HG03469 (cell line): ENCODE data around the gene TYR.
"Not testable (repeated sequence)": the region's sequence is repeated elsewhere in the genome, so short reads cannot be mapped to it uniquely, and the experiment has no call there.

ENCODE experiments used
- ATAC-seq: cut with Tn5 transposase; IDR thresholded peaks from one replicate; pipeline ENCODE4 v1.9.1; 2021; ENCODE audit warnings: mild to moderate bottlenecking, moderate library complexity, moderate number of reproducible peaks; ENCODE audit not compliant: unreplicated experiment

The TYR gene

GRCh38 chr11:89267660-89268302 is 90.1 kb downstream of the TYR start:
- no peak for ATAC-seq

- not testable (repeated sequence) for ATAC-seq
These were observed 94.9 kb downstream of the TYR start for GRCh38 chr11:89272540-89273088.

GRCh38 chr11:89273220-89273619 is 95.5 kb downstream of the TYR start:
- not testable (repeated sequence) for ATAC-seq

GRCh38 chr11:89275966-89276365 is 98.3 kb downstream of the TYR start:
- no peak for ATAC-seq

- ATAC-seq: no peak
These were observed 101.5 kb downstream of the TYR start for GRCh38 chr11:89279176-89279575.

- not testable (repeated sequence) for ATAC-seq
These were observed 103.5 kb downstream of the TYR start for GRCh38 chr11:89281032-89281677.

- not testable (repeated sequence) for ATAC-seq
These were observed 108.9 kb downstream of the TYR start for GRCh38 chr11:89286601-89287000.

- not testable (repeated sequence) for ATAC-seq
These were observed 110.3 kb downstream of the TYR start for GRCh38 chr11:89288004-89288403.

GRCh38 chr11:89293965-89294679 is 116.4 kb downstream of the TYR start:
- no peak for ATAC-seq

GRCh38 chr11:89295023-89295422 is 117.3 kb downstream of the TYR start:
- ATAC-seq: not testable (repeated sequence)

GRCh38 chr11:89303029-89303428 is 125.4 kb downstream of the TYR start:
- not testable (repeated sequence) for ATAC-seq

GRCh38 chr11:89308272-89308671 is 130.6 kb downstream of the TYR start:
- ATAC-seq: not testable (repeated sequence)

GRCh38 chr11:89309321-89309985 is 131.8 kb downstream of the TYR start:
- ATAC-seq: not testable (repeated sequence)

- ATAC-seq: not testable (repeated sequence)
These were observed 132.9 kb downstream of the TYR start for GRCh38 chr11:89310607-89311006.

- no peak for ATAC-seq
These were observed 143.7 kb downstream of the TYR start for GRCh38 chr11:89321401-89321800.

GRCh38 chr11:89327885-89328284 is 150.2 kb downstream of the TYR start:
- ATAC-seq: no peak

- ATAC-seq: not testable (repeated sequence)
These were observed 154.3 kb downstream of the TYR start for GRCh38 chr11:89331940-89332339.

- not testable (repeated sequence) for ATAC-seq
These were observed 156.0 kb downstream of the TYR start for GRCh38 chr11:89333704-89334103.

GRCh38 chr11:89337100-89337650 is 159.5 kb downstream of the TYR start:
- ATAC-seq: not testable (repeated sequence)

- not testable (repeated sequence) for ATAC-seq
These were observed 160.4 kb downstream of the TYR start for GRCh38 chr11:89338073-89338472.

GRCh38 chr11:89340450-89340849 is 162.8 kb downstream of the TYR start:
- ATAC-seq: not testable (repeated sequence)
